HG02678 (cell line): ENCODE results near the gene SLC44A5.
"Not testable (repeated sequence)": the region's sequence is repeated elsewhere in the genome, so short reads cannot be mapped to it uniquely, and the experiment has no call there.

ENCODE experiments used
- ATAC-seq: cut with Tn5 transposase; IDR thresholded peaks from one replicate; pipeline ENCODE4 v1.9.1; 2021; ENCODE audit warnings: mild to moderate bottlenecking, moderate library complexity; ENCODE audit not compliant: unreplicated experiment

SLC44A5 gene

DNA sequence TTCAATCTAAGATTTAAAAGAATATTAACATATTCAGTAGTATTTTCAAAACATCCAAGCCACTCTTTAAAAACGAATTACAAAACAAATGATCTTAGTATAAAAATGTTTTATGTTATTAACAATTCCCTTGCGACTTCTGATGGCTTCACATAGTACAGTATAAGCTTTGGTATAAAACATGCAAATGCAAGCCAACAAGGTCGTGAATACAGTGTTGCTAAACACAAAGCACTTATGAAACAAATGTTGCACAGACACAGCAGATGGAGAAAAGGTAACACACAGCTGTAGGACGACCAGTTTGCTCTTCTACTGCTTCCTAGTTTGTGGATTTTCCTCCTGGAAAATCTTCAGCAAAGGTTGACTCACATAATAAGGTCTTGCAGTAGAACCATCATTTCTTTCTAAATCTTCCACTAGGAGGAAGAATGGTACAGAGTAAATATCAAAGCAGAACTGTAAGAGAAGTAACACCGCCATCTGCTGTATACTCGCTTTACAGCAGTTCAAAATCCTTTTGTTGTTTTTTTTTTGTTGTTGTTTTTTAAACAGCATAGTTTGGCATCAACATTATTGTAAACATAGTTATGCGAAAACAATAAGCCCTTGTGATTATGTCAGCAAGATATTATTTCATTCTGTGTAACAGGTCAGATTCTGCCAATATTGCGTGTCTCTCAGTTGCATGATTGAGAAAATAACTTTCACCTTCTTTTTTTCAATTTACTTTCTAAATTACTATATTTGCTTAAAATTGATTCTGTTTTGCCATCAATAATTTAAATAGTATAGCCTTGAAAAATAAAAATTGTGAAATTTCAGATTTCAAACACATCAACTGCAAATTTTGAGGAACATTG, 407.3 kb downstream of the SLC44A5 start:
- peak; percentile 86 for ATAC-seq

DNA sequence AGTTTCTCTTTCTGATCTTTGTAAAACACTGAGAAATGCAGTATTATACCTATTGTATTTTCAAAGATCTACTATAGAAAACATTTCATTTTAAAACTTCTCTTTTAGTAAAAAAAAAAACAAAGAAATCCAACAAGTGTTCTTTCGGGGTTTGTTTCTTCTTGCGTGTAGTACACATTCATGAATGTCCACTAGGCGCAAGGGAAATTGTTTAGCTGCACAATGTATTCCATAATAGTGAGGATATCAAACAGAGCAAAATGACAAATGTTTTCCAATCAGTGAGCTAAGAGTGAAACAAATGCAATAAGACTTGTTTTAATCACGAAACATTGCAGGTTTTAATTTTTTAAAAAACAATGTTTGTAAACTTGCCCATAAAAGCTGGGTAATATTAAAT, 408.2 kb downstream of the SLC44A5 start:
- no peak for ATAC-seq

DNA sequence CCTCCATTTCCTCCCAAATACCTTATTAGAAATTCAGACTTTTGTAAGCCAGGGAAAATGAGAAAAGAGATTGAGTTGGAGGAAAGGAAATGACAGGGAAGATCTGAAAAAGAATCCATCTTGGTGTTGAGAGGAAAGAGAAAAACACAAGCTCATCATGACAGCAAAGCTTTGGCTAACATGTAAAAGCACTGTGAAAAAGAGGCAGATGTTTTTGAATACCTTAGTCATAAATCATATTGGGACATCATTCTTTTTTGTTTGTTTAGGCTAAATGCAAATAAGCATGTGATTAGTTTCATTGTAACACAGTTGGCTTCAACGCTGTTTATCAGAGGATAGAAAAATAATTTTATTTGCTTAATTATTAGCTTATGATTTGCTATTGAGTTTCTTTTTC, 412.2 kb downstream of the SLC44A5 start:
- no peak for ATAC-seq

DNA sequence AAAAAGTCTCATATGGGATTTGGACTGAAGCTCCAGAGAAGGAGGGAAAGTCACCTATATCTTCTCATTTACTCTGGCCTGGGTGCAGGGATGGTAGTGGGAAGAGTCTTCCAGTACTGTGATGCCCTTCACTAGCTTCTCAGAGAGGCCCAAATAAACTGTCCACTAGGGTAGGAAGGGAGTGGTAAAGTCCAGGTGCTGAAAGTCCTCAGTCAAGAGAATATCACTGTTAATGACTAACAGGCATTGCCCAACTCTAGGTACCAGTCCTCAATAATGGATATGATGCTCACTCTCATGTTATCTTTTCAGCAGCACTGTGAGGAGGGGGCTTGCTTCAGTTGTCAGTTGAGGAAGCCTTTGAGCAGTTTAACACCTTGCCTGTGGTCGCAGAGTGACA, 412.8 kb downstream of the SLC44A5 start:
- no peak for ATAC-seq

DNA sequence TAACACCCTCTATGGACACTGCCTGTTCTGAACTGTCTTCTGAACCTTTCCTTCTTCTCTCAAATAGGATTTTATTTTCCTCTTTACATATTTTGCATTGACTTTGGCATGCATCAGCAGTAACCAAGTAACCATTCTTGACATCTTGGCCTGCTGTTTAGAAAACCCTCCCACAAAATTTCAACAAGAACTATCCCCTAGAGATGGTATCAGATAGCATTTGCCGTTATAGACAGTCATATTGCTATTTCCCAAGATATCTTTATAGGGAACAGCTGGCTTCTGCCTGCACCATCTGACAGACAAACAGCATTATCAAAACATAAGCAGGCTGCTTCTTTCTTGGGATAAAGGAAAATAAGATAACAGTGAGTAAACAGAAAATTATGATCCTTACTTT, 422.0 kb downstream of the SLC44A5 start:
- ATAC-seq, result no peak

DNA sequence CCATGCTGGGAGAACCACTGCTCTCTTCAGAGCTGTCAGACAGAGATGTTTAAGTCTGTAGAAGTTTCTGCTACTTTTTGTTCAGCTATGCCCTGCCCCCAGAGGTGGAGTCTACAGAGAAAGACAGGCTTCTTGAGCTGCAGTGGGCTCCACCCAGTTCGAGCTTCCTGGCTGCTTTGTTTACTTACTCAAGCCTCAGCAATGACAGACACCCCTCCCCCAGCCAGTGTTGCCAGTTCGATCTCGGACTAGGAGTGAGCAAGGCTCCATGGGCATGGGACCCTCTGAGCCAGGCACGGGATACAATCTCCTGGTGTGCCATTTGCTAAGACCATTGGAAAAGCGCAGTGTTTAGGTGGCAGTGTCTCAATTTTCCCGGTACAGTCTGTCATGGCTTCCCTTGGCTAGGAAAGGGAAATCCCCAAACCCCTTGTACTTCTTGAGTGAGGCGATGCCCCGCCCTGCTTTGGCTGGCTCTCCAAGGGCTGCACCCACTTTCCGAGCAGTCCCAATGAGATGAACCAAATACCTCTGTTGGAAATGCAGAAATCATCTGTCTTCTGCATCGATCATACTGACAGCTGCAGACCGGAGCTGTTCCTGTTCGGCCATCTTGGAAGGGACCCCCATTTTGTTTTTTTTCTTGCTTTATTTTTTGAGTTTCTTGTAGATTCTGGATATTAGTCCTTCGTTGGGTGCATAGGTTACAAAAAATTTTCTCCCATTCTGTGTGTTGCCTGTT, 429.5 kb downstream of the SLC44A5 start:
- ATAC-seq, result not testable (repeated sequence)

DNA sequence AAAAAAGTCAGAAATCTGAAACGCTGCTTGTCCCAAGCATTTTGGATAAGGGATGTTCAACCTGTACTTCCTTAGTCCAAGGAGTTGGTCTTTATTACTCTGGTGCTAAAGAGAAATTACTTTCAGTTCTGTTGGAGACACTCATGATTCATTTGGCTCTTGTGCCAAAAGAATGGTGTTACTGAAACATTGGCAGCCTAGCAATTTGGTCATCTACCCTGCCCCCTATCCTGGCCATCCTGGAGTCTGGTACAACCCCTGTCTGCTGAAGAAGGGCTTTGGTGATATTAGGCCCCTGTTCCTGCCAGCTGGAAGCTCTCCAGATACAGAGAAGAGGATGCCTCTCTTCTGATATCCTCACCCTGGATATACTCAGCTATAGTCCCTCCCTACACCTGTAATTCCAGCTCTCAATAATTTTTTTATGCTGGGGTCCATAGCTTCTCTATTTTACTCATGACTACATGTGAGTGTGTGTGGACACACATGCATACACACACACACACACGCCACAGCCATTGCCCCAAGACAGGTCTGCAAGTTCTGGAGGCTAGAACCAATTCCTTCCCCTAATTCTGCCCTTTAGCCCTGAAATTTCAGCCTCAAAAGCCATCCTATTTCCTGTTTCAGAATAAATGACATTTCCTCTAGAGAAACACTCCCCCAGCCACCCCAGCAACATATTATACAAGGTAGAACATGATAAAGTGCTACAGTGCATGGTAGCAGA, 436.7 kb downstream of the SLC44A5 start:
- ATAC-seq, result no peak

DNA sequence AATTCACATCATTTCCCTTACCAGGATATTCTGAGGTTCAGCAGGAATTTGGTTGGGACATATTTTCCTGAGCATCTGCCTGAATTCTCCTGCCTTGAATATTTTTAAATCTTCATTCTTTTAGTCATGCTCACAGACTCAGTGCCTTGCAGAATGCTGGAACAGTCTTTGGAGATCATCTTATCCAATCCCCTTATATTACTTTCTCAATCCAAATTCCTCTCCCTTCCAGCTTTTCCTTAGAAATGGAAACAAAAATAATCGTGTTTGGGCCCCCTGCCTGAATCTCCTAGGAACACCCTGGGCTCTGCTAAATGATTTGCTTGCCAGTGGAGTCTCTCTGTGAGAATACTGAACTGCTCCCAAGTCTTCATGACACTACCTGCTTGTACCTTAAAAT, 438.4 kb downstream of the SLC44A5 start:
- ATAC-seq, result no peak

DNA sequence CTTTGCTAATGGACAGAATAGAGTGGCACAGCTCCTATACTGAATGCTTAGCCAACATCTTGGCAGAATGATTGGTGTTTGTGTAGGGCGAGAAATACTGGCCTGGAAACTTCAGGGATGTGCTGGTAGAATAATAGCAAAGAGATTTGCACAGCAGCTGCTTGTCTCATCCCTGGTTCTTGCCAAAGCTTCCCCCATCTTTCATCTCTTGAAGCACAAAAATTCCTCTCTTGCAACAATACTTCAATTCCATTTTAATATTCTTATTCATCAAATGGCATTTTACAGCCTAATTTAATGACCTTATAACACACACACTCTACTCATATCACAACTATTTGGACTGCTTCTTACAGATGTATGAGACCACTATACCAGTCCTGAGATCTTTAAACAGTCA, 439.0 kb downstream of the SLC44A5 start:
- ATAC-seq, result no peak

DNA sequence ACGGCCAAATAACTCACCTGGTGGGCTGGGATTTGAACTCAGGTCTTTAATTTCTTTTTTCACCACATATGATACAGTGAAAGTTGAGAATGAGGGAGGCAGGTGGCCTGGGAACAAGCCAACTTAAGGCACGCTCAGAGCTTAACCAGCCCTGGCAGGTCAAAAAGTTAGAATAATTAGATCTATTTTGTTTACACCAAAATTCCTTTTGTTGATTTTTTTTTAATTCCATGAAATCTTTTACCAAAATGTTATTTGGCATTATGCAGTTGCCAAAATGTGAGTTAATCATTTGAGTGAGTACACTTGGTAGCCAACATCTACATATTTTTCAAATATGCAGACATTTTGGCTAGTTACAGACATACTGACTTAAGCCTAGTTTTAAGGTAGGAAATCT, 439.9 kb downstream of the SLC44A5 start:
- no peak for ATAC-seq

DNA sequence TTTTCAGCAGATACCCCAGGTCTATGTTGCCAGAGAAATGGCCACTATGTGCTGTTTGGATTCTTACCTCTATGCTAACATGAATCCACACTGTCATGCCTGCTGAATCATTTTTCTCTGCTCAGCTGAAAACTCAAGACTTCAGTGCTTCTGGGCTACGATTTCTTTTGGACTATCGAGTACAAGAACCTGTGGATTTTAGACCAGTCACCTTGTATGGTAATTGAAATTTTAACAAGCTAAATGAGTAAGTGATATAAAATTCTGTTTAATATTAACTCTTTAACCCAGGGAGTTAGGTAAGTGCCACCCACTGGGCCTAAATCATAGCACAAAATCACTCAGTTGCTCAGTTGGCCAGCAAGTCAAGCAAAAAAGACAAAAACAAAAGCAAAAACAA, 440.9 kb downstream of the SLC44A5 start:
- ATAC-seq, result no peak

DNA sequence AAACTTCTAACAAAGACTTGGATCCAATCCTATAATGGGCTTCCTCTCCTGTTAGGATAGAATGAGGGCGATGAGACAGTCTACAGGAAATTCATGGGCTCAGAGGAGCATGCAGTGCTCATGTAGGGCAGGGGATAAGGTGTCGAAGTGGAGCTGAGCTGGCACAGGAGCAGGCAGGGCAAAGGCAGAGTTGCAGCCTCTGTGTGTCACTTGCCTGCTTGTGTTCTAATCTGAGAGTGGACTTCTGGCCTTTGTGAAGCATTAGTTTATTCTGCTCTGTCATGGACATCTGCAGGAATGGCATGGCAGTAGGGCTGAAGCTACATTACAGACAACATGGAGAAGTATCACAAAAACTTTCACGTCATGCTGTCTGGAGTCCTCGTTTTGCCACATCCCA, 444.1 kb downstream of the SLC44A5 start:
- no peak for ATAC-seq

DNA sequence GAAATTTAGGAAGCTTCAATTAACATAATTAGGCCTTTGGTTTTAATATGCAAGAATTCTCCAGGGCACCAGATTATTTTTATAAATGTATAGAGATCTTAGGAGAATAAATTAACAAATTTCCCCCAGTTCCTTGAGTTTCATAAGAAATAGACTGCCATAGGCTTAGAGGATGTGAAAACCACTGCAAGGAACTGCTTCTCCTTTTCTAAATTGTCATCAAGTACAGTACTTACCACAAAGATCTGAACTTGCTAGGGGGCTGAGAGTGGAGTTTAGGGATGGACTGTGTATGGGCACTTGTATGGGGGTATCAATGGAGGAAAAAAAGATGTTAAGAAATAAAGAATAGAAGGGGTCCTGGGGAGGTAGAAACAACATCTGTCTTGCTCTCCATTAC, 445.6 kb downstream of the SLC44A5 start:
- no peak for ATAC-seq

DNA sequence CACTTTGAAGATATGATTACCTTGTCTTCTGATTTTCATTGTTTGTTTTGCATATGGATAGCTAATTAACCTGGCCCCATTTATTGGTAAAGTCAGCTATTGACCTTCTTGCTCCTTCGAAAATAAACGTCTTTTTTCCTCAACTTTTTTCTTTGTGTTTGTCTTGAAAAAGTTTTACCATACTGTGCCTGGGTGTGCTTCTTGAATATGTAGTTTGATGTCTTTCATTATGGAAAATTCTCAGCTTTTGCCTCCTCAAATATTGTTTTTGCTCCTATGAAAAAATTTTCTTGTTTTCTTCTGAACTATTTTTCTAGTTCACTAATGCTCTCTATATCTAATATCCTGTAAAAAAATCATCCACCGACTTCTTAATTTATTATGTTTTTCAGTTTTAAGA, 451.8 kb downstream of the SLC44A5 start:
- ATAC-seq, result no peak
